ENCODE measurements around the gene SLC22A23.

The SLC22A23 gene

GRCh38 chr6:3336859-3337515 lies 119.9 kb downstream of the SLC22A23 start:
- TF ChIP-seq CTCF (conservative IDR thresholded peaks at IDR 0.05) = no peak
- TF ChIP-seq ZFX (IDR thresholded peaks at IDR 0.05) = no peak
- H3K27ac ChIP-seq = no peak overlapping the region

- TF ChIP-seq CTCF (conservative IDR thresholded peaks at IDR 0.05) = no peak
- no peak for TF ChIP-seq ZFX (IDR thresholded peaks at IDR 0.05)
- no peak overlapping the region for H3K27ac ChIP-seq
These were observed 120.6 kb downstream of the SLC22A23 start for GRCh38 chr6:3336066-3336786.

GRCh38 chr6:3335169-3335568 lies 121.7 kb downstream of the SLC22A23 start:
- peak overlapping the region; percentile 40 for H3K27ac ChIP-seq
- TF ChIP-seq CTCF (conservative IDR thresholded peaks at IDR 0.05) (no peak), ZFX (IDR thresholded peaks at IDR 0.05) (no peak)

- TF ChIP-seq CTCF (conservative IDR thresholded peaks at IDR 0.05) = no peak
- no peak for TF ChIP-seq ZFX (IDR thresholded peaks at IDR 0.05)
- no peak overlapping the region; the same call in 1 of the 2 replicates for H3K27ac ChIP-seq
These were observed 122.3 kb downstream of the SLC22A23 start for GRCh38 chr6:3334555-3334954.

GRCh38 chr6:3333263-3333662 lies 123.6 kb downstream of the SLC22A23 start:
- H3K27ac ChIP-seq = no peak overlapping the region

GRCh38 chr6:3331971-3332370 lies 124.9 kb downstream of the SLC22A23 start:
- TF ChIP-seq ZFX (IDR thresholded peaks at IDR 0.05) = no peak
- no peak for TF ChIP-seq CTCF (conservative IDR thresholded peaks at IDR 0.05)
- H3K27ac ChIP-seq = no peak overlapping the region

More at GRCh38 chr6:3333263-3333662, 123.6 kb downstream of the SLC22A23 start:
- no peak for TF ChIP-seq CTCF (conservative IDR thresholded peaks at IDR 0.05)
- no peak for TF ChIP-seq ZFX (IDR thresholded peaks at IDR 0.05)

- H3K27ac ChIP-seq = no peak overlapping the region
- no peak for TF ChIP-seq CTCF (conservative IDR thresholded peaks at IDR 0.05)
- TF ChIP-seq ZFX (IDR thresholded peaks at IDR 0.05) = no peak
These were observed 125.4 kb downstream of the SLC22A23 start for GRCh38 chr6:3331494-3331893.

Data from C4-2B (cell line).